DND-41 (cell line): ENCODE results near the gene CHMP4B.

Source experiments
- ATAC-seq: fragments of 200-7000 bp; cut with Tn5 transposase; 3 replicates; pipeline ENCODE4 v1.9.1; 2021; ENCODE audit warnings: low read depth; ENCODE audit not compliant: insufficient read depth
- DNase-seq: peaks from one replicate; pipeline ENCODE4 v3.0.0-alpha.2; 2020
- H2AFZ ChIP-seq: 2 replicates; pipeline ENCODE4 v1.6.0; 2012; ENCODE audit warnings: low read depth, low read length
- H3K27ac ChIP-seq: 2 replicates; pipeline ENCODE4 v1.5.1; 2012; ENCODE audit warnings: low read length, inconsistent platforms
- H3K27me3 ChIP-seq: fragments of 200-600 bp; sonication (generic); 2 replicates; pipeline ENCODE4 v1.6.0; 2012; ENCODE audit warnings: low read length, mild to moderate bottlenecking, inconsistent platforms; ENCODE audit not compliant: insufficient read depth, poor library complexity
- H3K36me3 ChIP-seq: 2 replicates; pipeline ENCODE4 v1.5.1; 2012; ENCODE audit warnings: low read length, inconsistent platforms; ENCODE audit not compliant: insufficient read depth
- H3K4me1 ChIP-seq: 2 replicates; pipeline ENCODE4 v1.5.1; 2012; ENCODE audit warnings: mild to moderate bottlenecking, low read length; ENCODE audit not compliant: insufficient read depth
- H3K4me2 ChIP-seq: 2 replicates; pipeline ENCODE4 v1.6.0; 2012; ENCODE audit warnings: mild to moderate bottlenecking, moderate library complexity, low read length, inconsistent platforms; ENCODE audit not compliant: insufficient read depth
- H3K4me3 ChIP-seq, 2 experiments: fragments of 200-600 bp in 1 of 2; shearing (Covaris generic) in 1 of 2; 2 replicates each; pipeline ENCODE4 v1.5.1; 2012 to 2016; ENCODE audit warnings: inconsistent platforms in 2 of 2, low read length in 2 of 2, mild to moderate bottlenecking in 2 of 2, low read depth in 1 of 2, moderate library complexity in 1 of 2
- H3K79me2 ChIP-seq: 2 replicates; pipeline ENCODE4 v1.6.0; 2012; ENCODE audit warnings: low read length, inconsistent platforms; ENCODE audit not compliant: insufficient read depth
- H3K9ac ChIP-seq: 2 replicates; pipeline ENCODE4 v1.6.0; 2012; ENCODE audit warnings: low read depth, mild to moderate bottlenecking, inconsistent platforms, low read length, moderate library complexity
- H3K9me3 ChIP-seq: 2 replicates; pipeline ENCODE4 v1.5.1; 2012; ENCODE audit warnings: low read length, moderate library complexity, mild to moderate bottlenecking, inconsistent platforms; ENCODE audit not compliant: insufficient read depth, severe bottlenecking
- H4K20me1 ChIP-seq: 2 replicates; pipeline ENCODE4 v1.6.0; 2012; ENCODE audit warnings: low read length; ENCODE audit not compliant: insufficient read depth
- EZH2 ChIP-seq: IDR thresholded peaks from 3 replicates; pipeline ENCODE4 v1.6.1; 2012; ENCODE audit warnings: borderline replicate concordance, low read depth, mild to moderate bottlenecking, moderate library complexity, low read length, inconsistent platforms; ENCODE audit not compliant: severe bottlenecking
- TF ChIP-seq, protein P1 (sequence below): IDR thresholded peaks from 2 replicates; pipeline ENCODE4 v1.5.1; 2012; ENCODE audit warnings: borderline replicate concordance, low read length, moderate library complexity, mild to moderate bottlenecking; ENCODE audit not compliant: poor library complexity, severe bottlenecking; ENCODE audit errors: extremely low read depth

The CHMP4B gene

DNA sequence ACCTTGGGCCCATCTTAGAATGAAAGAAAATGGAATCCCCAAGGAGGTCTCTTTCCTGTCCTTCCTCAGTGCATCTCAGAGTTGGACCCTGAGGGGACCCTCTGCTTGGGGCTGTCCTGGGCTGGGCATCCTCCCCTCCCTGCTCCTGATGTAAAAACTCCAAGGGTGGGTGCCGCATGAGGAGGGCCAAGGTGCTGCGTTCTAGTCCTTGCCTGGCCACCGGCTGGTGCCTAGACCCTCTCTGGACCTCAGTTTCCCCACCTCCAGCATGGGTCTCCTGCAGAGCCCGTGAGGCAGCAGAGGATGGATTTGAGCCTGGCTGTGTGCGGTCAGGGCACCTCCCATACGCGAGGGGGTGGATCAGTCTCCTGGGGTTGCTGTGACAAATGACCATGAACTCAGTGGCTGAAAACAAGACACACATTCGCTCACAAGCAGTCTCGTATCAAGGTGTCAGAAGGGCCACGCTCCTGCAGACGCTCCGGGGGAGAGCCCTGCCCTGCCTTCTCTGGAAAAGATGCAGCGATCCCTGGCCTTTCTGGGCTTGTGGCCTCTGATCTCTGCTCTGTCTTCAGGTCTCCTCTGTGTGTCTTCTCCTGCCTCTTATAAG is 54.7 kb downstream of the CHMP4B start:
- no peak overlapping the region for H3K9ac ChIP-seq
- H3K27me3 ChIP-seq = no peaks in the 10 kb centered on the region
- H2AFZ ChIP-seq = no peak overlapping the region
- ATAC-seq = no peak
- H3K36me3 ChIP-seq = no peaks in the 10 kb centered on the region
- H3K4me1 ChIP-seq = peaks cover 7% of the 10 kb centered on the region
- H3K4me2 ChIP-seq = no peak overlapping the region
- no peak for DNase-seq
- no peak overlapping the region for H3K27ac ChIP-seq
- H3K9me3 ChIP-seq = no peaks in the 10 kb centered on the region
- no peaks in the 10 kb centered on the region for H3K79me2 ChIP-seq
- H4K20me1 ChIP-seq = no peaks in the 10 kb centered on the region
- TF ChIP-seq EZH2 = no peak
- TF ChIP-seq, protein P1, sequence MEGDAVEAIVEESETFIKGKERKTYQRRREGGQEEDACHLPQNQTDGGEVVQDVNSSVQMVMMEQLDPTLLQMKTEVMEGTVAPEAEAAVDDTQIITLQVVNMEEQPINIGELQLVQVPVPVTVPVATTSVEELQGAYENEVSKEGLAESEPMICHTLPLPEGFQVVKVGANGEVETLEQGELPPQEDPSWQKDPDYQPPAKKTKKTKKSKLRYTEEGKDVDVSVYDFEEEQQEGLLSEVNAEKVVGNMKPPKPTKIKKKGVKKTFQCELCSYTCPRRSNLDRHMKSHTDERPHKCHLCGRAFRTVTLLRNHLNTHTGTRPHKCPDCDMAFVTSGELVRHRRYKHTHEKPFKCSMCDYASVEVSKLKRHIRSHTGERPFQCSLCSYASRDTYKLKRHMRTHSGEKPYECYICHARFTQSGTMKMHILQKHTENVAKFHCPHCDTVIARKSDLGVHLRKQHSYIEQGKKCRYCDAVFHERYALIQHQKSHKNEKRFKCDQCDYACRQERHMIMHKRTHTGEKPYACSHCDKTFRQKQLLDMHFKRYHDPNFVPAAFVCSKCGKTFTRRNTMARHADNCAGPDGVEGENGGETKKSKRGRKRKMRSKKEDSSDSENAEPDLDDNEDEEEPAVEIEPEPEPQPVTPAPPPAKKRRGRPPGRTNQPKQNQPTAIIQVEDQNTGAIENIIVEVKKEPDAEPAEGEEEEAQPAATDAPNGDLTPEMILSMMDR = no peak
- no peak overlapping the region for H3K4me3 ChIP-seq

DNA sequence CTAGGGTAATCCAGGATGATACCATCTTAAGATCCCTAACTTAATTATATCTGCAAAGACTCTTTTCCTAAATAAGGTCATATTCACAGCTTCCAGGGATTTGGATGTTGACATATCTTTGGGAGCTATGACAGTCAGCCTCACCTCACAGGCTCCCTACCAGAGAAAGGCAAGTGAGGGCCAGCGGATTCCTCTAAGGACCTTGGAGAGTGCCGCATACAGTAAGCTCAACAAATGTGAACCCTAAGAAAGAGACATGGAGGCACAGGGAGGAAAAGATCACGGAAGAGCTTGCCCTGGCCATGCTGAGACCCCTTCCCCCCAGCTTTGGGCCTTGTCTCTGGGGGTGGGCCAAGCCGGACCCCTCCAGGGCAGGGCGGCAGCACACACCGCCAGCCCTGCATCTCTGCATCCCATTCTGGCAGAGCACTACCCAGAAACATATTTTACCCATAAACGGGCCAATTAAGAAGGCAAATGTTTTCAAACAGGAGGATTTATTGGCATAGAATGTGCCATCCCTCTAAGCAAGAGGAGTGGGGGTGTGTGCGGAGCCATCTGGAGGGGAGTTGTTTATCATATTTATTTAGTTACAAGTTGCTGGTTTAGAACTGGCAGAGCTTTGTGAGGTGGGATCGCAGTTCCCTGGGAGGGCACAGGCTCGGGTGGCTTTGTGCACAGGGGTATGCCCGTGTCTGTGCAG is 55.4 kb downstream of the CHMP4B start:
- Histone ChIP-seq H3K27ac (no peak overlapping the region), H3K4me3 (no peak overlapping the region), H3K36me3 (no peaks in the 10 kb centered on the region), H3K4me2 (no peak overlapping the region), H3K9me3 (no peaks in the 10 kb centered on the region), H4K20me1 (no peaks in the 10 kb centered on the region), H3K79me2 (no peaks in the 10 kb centered on the region), H3K27me3 (no peaks in the 10 kb centered on the region), H3K9ac (no peak overlapping the region), H3K4me1 (peaks cover 7% of the 10 kb centered on the region), H2AFZ (no peak overlapping the region)
- DNase-seq = no peak
- ATAC-seq = no peak
- no peak for TF ChIP-seq EZH2
- TF ChIP-seq, protein P1 = no peak

DNA sequence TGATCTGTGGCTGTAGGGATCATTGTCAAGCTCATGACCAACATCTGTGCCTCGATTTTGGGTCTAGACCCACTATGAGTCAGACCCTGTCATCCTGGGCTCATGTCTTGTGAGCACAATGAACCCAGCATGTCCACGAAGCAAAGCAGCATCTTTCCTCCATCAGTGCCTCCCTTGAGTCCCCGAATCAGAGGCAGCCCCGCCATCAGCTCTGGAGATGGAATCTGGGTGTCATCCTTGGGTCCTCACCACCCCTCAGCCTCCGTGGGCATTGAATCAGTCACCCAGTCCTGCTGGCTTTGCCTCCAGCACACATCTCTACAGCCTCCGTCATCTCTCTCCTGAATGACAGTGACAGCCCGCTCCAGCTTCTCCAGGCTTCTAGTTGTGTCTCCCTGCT is 56.9 kb downstream of the CHMP4B start:
- Histone ChIP-seq H2AFZ (no peak overlapping the region), H3K4me1 (peaks cover under 1% of the 10 kb centered on the region; the same call in 1 of the 2 replicates), H3K9me3 (no peaks in the 10 kb centered on the region), H3K27me3 (no peaks in the 10 kb centered on the region), H3K9ac (no peak overlapping the region), H3K79me2 (no peaks in the 10 kb centered on the region), H3K27ac (no peak overlapping the region), H3K36me3 (no peaks in the 10 kb centered on the region), H3K4me2 (no peak overlapping the region), H3K4me3 (no peak overlapping the region), H4K20me1 (no peaks in the 10 kb centered on the region)
- TF ChIP-seq, protein P1 = no peak
- ATAC-seq = no peak
- DNase-seq = no peak
